ENCODE measurements around the gene LRP5. TPM values are rescaled to one million over a fixed set of nuclear protein-coding genes. Genes with fewer than 3 reads are reported as not detected.

LRP5 gene
- total RNA-seq, 1 experiment from 2014 or later, result 55.2 TPM

DNA sequence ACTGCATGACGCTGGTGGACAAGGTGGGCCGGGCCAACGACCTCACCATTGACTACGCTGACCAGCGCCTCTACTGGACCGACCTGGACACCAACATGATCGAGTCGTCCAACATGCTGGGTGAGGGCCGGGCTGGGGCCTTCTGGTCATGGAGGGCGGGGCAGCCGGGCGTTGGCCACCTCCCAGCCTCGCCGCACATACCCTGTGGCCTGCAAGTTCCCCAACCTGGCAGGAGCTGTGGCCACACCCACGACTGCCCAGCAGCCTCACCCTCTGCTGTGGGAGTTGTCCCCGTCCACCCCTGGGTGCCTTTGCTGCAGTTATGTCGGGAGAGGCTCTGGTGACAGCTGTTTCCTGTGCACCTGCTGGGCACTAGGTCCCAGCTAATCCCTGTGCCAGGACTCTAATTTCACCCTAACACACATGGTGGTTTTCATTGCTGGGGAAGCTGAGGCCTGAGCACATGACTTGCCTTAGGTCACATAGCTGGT lies 99.2 kb downstream of the LRP5 start:
- no peak overlapping the region for H3K9ac ChIP-seq (ENCODE audit: low read length)
- no peak for TF ChIP-seq POLR2AphosphoS5 (IDR thresholded peaks at IDR 0.05; ENCODE audit: low read depth, low read length)
- TF ChIP-seq ZNF274 (IDR thresholded peaks at IDR 0.05; ENCODE audit: low read depth, low read length), result no peak
- no peak for TF ChIP-seq EGR1 (IDR thresholded peaks at IDR 0.05; ENCODE audit: low read depth)
- no peak for TF ChIP-seq ELF1 (IDR thresholded peaks at IDR 0.05; ENCODE audit: borderline replicate concordance, low read depth)
- no peak for TF ChIP-seq POLR2A (IDR thresholded peaks at IDR 0.05; ENCODE audit: borderline replicate concordance, extremely low read depth, insufficient read depth, insufficient read length)
- TF ChIP-seq RAD21 (IDR thresholded peaks at IDR 0.05; ENCODE audit: low read depth), result no peak
- TF ChIP-seq, protein P1, sequence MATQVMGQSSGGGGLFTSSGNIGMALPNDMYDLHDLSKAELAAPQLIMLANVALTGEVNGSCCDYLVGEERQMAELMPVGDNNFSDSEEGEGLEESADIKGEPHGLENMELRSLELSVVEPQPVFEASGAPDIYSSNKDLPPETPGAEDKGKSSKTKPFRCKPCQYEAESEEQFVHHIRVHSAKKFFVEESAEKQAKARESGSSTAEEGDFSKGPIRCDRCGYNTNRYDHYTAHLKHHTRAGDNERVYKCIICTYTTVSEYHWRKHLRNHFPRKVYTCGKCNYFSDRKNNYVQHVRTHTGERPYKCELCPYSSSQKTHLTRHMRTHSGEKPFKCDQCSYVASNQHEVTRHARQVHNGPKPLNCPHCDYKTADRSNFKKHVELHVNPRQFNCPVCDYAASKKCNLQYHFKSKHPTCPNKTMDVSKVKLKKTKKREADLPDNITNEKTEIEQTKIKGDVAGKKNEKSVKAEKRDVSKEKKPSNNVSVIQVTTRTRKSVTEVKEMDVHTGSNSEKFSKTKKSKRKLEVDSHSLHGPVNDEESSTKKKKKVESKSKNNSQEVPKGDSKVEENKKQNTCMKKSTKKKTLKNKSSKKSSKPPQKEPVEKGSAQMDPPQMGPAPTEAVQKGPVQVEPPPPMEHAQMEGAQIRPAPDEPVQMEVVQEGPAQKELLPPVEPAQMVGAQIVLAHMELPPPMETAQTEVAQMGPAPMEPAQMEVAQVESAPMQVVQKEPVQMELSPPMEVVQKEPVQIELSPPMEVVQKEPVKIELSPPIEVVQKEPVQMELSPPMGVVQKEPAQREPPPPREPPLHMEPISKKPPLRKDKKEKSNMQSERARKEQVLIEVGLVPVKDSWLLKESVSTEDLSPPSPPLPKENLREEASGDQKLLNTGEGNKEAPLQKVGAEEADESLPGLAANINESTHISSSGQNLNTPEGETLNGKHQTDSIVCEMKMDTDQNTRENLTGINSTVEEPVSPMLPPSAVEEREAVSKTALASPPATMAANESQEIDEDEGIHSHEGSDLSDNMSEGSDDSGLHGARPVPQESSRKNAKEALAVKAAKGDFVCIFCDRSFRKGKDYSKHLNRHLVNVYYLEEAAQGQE (IDR thresholded peaks at IDR 0.05; ENCODE audit: low read depth), result no peak
- TF ChIP-seq EZH2phosphoT487 (IDR thresholded peaks at IDR 0.05; ENCODE audit: borderline replicate concordance), result no peak
- TF ChIP-seq ATF3 (IDR thresholded peaks at IDR 0.05), result no peak
- RAD21 ChIA-PET (ENCODE audit: low non-redundant PET in 1 of 2, low total read pairs in 2 of 2, uncharacterized antibody in 2 of 2, unreplicated experiment in 2 of 2), result no interaction called here
- H3K79me2 ChIP-seq (ENCODE audit: insufficient read depth, low read length), result no peaks in the 10 kb centered on the region
- no peak overlapping the region for H3K27ac ChIP-seq (ENCODE audit: low read depth, low read length)
- POLR2A ChIA-PET, result no interaction called here
- no peaks in the 10 kb centered on the region for H3K4me1 ChIP-seq (ENCODE audit: control insufficient read depth in 1 of 2, insufficient read depth in 2 of 2, low read length in 2 of 2)
- no peaks in the 10 kb centered on the region for H3K27me3 ChIP-seq (ENCODE audit: insufficient read depth, low read length)
- no peak overlapping the region for H2AFZ ChIP-seq (ENCODE audit: low read depth, low read length, poor library complexity, severe bottlenecking)
- DNase-seq (ENCODE audit: low read depth, low spot score) (no peak), ATAC-seq (no peak)
- H3K4me3 ChIP-seq (replicated peaks in 1 of 2; ENCODE audit: low read depth in 1 of 2, low read length in 2 of 2), result no peak overlapping the region
- BruUV-seq (replicated peaks), result no TSS peak
- peaks cover 20 to 23% of the 10 kb centered on the region in 2 experiments; a peak in 3 of 4 replicates for H3K36me3 ChIP-seq (ENCODE audit: control insufficient read depth in 1 of 2, insufficient read depth in 2 of 2, low read length in 2 of 2)
- no peaks in the 10 kb centered on the region for H4K20me1 ChIP-seq (ENCODE audit: insufficient read depth)
- intact Hi-C loops (cut with micrococcal nuclease), result no loop called here
- no peaks in the 10 kb centered on the region for H3K9me2 ChIP-seq (ENCODE audit: insufficient read depth)
- CTCF ChIA-PET, result no interaction called here
- no peaks in the 10 kb centered on the region for H3K9me3 ChIP-seq (ENCODE audit: control insufficient read depth in 1 of 2, insufficient read depth in 1 of 2, low read depth in 1 of 2, low read length in 2 of 2)
- H3K4me2 ChIP-seq (ENCODE audit: low read length), result no peak overlapping the region

Measured in HCT116 (cell line).